HepG2 (cell line): ENCODE data around the gene KIF3C. TPM values are rescaled to one million over a fixed set of nuclear protein-coding genes. Genes with fewer than 3 reads are reported as not detected.

Experiments used
- GATAD2A ChIP-seq: IDR thresholded peaks from 2 replicates; pipeline ENCODE4 v1.6.1; 2016
- HDAC6 ChIP-seq: fragments of 200-600 bp; sonication (generic); IDR thresholded peaks from 2 replicates; pipeline ENCODE4 v1.7.0; 2017; ENCODE audit warnings: mild to moderate bottlenecking, antibody characterized with exemption, low read length, low read depth
- KMT2B ChIP-seq: IDR thresholded peaks from 2 replicates; pipeline ENCODE4 v1.6.1; 2016; ENCODE audit warnings: missing genetic modification reagents, missing compliant biosample characterization
- MATR3 ChIP-seq: sonication (generic); formaldehyde crosslinking; IDR thresholded peaks from 2 replicates; pipeline ENCODE4 v1.4.0; 2020; ENCODE audit warnings: missing genetic modification reagents
- MEIS1 ChIP-seq: sonication (generic); formaldehyde crosslinking; IDR thresholded peaks from 2 replicates; pipeline ENCODE4 v1.9.0; 2021; ENCODE audit warnings: mild to moderate bottlenecking, missing genetic modification reagents, moderate library complexity, borderline replicate concordance
- MYNN ChIP-seq: sonication (generic); formaldehyde crosslinking; IDR thresholded peaks from 2 replicates; pipeline ENCODE4 v1.4.0; 2020; ENCODE audit warnings: mild to moderate bottlenecking, low read depth, missing genetic modification reagents
- XRCC5 ChIP-seq: fragments of 200-400 bp; formaldehyde crosslinking; optimal IDR thresholded peaks from 2 replicates; pipeline ENCODE3; 2017; ENCODE audit warnings: mild to moderate bottlenecking, low read length
- ZFP37 ChIP-seq: sonication (generic); formaldehyde crosslinking; IDR thresholded peaks from 2 replicates; pipeline ENCODE4 v1.4.0; 2020; ENCODE audit warnings: missing genetic modification reagents, borderline replicate concordance
- ZMAT3 ChIP-seq: sonication (generic); formaldehyde crosslinking; conservative IDR thresholded peaks from 2 replicates; pipeline ENCODE4 v1.7.0; 2021; ENCODE audit warnings: missing genetic modification reagents
- ZNF274 ChIP-seq: sonication (generic); formaldehyde crosslinking; IDR thresholded peaks from 2 replicates; pipeline ENCODE4 v1.5.1; 2020; ENCODE audit warnings: mild to moderate bottlenecking, missing genetic modification reagents
- ZNF296 ChIP-seq: sonication (generic); formaldehyde crosslinking; conservative IDR thresholded peaks from 2 replicates; pipeline ENCODE4 v1.5.0; 2020; ENCODE audit warnings: mild to moderate bottlenecking, missing genetic modification reagents
- ZNF703 ChIP-seq: sonication (generic); formaldehyde crosslinking; IDR thresholded peaks from 2 replicates; pipeline ENCODE4 v1.5.1; 2020; ENCODE audit warnings: missing genetic modification reagents, mild to moderate bottlenecking, moderate library complexity, borderline replicate concordance
- ZNF75D ChIP-seq: sonication (generic); formaldehyde crosslinking; IDR thresholded peaks from 2 replicates; pipeline ENCODE4 v1.8.1; 2023; ENCODE audit warnings: missing genetic modification reagents, mild to moderate bottlenecking, borderline replicate concordance
- polyA plus RNA-seq, 8 experiments: library from polyadenylated mRNA; depleted of rRNA in 3 of 8; stranded (reverse) in 7 of 8; unstranded in 1 of 8; fragments of >200 nt; fragmentation: Illumina TruSeq in 4 of 8; extraction: Trizol in 4 of 8; gene quantifications; 2 replicates each; pipeline versions ENCODE4 v1.2.1 to v1.2.3, GENCODE V29; 2011 to 2016; ENCODE audit warnings: low read depth in 4 of 8, missing spikeins in 1 of 8, mixed read lengths in 1 of 8; ENCODE audit not compliant: insufficient read depth in 1 of 8
- total RNA-seq, 5 experiments: library from RNA; depleted of rRNA; stranded (reverse); fragments of >200 nt; fragmentation: Illumina TruSeq; extraction: Trizol; gene quantifications; 2 replicates each; pipeline ENCODE4 v1.2.3, GENCODE V29; 2016; ENCODE audit warnings: low read depth in 1 of 5
- TF ChIP-seq, protein P1 (sequence below): sonication (generic); formaldehyde crosslinking; IDR thresholded peaks from 2 replicates; pipeline ENCODE4 v1.4.0; 2020; ENCODE audit warnings: mild to moderate bottlenecking, missing genetic modification reagents
- TF ChIP-seq, protein P2 (sequence below): sonication (generic); formaldehyde crosslinking; IDR thresholded peaks from 2 replicates; pipeline ENCODE4 v1.5.1; 2020; ENCODE audit warnings: missing genetic modification reagents, mild to moderate bottlenecking, borderline replicate concordance
- TF ChIP-seq, protein P3 (sequence below): sonication (generic); formaldehyde crosslinking; IDR thresholded peaks from 2 replicates; pipeline ENCODE4 v1.8.0; 2022; ENCODE audit warnings: mild to moderate bottlenecking, missing genetic modification reagents, moderate library complexity
- TF ChIP-seq, protein P4 (sequence below): sonication (generic); formaldehyde crosslinking; IDR thresholded peaks from 2 replicates; pipeline ENCODE4 v1.8.1; 2023; ENCODE audit warnings: mild to moderate bottlenecking, moderate library complexity, missing genetic modification reagents
- TF ChIP-seq, protein P5 (sequence below): sonication (generic); formaldehyde crosslinking; IDR thresholded peaks from 2 replicates; pipeline ENCODE4 v1.9.0; 2021; ENCODE audit warnings: missing genetic modification reagents, borderline replicate concordance
- TF ChIP-seq, protein P6 (sequence below): IDR thresholded peaks from 2 replicates; pipeline ENCODE4 v1.6.1; 2012; ENCODE audit warnings: inconsistent platforms
- TF ChIP-seq, protein P7 (sequence below): sonication (generic); formaldehyde crosslinking; IDR thresholded peaks from 2 replicates; pipeline ENCODE4 v1.4.0; 2020; ENCODE audit warnings: mild to moderate bottlenecking, low read depth, missing genetic modification reagents

Gene KIF3C
- total and polyA plus RNA-seq, 2 of the 13 experiments (the other 11 are each of a cell fraction or from before 2014, with no cell fraction given): 3.6 to 4.9 TPM

DNA sequence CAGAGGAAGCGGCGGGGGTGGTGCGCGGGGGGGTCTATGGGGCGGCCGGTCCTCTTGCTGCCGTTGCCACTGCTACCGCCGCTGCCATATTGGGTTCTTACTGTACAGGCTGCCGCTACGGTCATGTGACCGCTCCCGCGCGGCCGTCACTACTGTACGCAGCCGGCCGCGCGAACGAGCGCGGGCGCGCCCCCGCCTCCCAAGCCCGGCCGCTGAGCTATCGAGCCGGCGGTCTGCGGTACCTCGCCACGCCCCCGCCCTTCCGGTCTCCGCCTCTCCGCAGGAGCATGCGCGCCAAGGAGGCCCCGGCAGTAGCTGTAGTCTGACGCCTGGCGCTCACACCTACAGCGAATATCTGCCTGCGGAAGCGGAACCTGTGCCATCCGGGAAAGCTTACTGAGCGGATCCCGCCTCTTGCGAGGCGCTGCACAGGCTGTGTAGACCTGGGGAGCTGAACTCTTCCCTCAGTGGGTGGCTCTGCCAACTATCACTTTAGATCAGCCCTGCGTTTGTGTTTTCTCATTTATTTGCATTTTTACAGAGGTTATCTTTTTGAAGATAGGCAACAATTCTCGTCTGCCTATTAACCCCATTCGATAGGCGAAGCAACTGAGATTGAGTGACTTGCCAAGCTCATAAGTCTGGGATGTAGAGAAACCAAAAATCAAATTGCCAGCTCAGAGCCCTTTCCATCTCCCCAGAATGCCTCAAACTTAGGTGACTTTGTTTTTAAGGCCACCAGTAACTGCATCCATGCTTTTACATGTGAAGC lies 103.8 kb downstream of the KIF3C start, which contains the start of gene ASXL2 (continued):
- TF ChIP-seq ZFP37 (CRISPR knock-in tag): peak; percentile 3; the same call in 1 of the 2 replicates
- TF ChIP-seq ZNF703 (CRISPR knock-in tag): no peak
- no peak for TF ChIP-seq MYNN (CRISPR knock-in tag)
- peak; percentile 49; the same call in 1 of the 2 replicates for TF ChIP-seq ZNF274 (CRISPR knock-in tag)
- TF ChIP-seq, protein P1, sequence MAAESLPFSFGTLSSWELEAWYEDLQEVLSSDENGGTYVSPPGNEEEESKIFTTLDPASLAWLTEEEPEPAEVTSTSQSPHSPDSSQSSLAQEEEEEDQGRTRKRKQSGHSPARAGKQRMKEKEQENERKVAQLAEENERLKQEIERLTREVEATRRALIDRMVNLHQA (CRISPR knock-in tag): no peak
- TF ChIP-seq, protein P2, sequence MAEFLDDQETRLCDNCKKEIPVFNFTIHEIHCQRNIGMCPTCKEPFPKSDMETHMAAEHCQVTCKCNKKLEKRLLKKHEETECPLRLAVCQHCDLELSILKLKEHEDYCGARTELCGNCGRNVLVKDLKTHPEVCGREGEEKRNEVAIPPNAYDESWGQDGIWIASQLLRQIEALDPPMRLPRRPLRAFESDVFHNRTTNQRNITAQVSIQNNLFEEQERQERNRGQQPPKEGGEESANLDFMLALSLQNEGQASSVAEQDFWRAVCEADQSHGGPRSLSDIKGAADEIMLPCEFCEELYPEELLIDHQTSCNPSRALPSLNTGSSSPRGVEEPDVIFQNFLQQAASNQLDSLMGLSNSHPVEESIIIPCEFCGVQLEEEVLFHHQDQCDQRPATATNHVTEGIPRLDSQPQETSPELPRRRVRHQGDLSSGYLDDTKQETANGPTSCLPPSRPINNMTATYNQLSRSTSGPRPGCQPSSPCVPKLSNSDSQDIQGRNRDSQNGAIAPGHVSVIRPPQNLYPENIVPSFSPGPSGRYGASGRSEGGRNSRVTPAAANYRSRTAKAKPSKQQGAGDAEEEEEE (CRISPR knock-in tag): no peak; the same call in 1 of the 2 replicates
- peak; percentile 67 for TF ChIP-seq KMT2B (CRISPR knock-in tag)
- TF ChIP-seq, protein P3, sequence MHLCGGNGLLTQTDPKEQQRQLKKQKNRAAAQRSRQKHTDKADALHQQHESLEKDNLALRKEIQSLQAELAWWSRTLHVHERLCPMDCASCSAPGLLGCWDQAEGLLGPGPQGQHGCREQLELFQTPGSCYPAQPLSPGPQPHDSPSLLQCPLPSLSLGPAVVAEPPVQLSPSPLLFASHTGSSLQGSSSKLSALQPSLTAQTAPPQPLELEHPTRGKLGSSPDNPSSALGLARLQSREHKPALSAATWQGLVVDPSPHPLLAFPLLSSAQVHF (CRISPR knock-in tag): peak; percentile 69; the same call in 1 of the 2 replicates
- TF ChIP-seq XRCC5: peak; percentile 76
- TF ChIP-seq ZNF296 (CRISPR knock-in tag): no peak
- TF ChIP-seq, protein P4, sequence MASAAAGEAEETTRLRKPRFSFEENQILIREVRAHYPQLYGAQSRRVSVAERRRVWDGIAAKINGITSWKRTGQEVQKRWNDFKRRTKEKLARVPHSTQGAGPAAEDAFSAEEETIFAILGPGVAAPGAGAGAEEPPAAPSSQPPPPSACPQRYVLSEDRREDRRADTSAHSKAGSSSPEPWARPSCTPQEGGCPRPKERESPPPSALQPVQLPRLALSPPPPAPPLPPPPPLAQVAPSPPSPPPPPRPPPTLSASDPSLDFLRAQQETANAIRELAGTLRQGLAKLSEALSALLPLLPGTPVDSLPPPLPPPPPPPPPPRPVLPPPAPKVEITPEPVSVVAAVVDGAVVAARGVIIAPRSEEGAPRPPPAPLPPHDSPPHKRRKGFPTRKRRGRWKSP (CRISPR knock-in tag): peak; percentile 74; the same call in 1 of the 2 replicates
- TF ChIP-seq, protein P5, sequence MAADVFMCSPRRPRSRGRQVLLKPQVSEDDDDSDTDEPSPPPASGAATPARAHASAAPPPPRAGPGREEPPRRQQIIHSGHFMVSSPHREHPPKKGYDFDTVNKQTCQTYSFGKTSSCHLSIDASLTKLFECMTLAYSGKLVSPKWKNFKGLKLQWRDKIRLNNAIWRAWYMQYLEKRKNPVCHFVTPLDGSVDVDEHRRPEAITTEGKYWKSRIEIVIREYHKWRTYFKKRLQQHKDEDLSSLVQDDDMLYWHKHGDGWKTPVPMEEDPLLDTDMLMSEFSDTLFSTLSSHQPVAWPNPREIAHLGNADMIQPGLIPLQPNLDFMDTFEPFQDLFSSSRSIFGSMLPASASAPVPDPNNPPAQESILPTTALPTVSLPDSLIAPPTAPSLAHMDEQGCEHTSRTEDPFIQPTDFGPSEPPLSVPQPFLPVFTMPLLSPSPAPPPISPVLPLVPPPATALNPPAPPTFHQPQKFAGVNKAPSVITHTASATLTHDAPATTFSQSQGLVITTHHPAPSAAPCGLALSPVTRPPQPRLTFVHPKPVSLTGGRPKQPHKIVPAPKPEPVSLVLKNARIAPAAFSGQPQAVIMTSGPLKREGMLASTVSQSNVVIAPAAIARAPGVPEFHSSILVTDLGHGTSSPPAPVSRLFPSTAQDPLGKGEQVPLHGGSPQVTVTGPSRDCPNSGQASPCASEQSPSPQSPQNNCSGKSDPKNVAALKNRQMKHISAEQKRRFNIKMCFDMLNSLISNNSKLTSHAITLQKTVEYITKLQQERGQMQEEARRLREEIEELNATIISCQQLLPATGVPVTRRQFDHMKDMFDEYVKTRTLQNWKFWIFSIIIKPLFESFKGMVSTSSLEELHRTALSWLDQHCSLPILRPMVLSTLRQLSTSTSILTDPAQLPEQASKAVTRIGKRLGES (CRISPR knock-in tag): 0 out of 2 replicates have a peak, but pooled peaks have one; percentile 18
- no peak for TF ChIP-seq HDAC6
- TF ChIP-seq, protein P6, sequence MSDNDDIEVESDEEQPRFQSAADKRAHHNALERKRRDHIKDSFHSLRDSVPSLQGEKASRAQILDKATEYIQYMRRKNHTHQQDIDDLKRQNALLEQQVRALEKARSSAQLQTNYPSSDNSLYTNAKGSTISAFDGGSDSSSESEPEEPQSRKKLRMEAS: peak; percentile 82; the same call in 1 of the 2 replicates
- TF ChIP-seq ZNF75D (CRISPR knock-in tag): no peak
- peak; percentile 41 for TF ChIP-seq MEIS1
- no peak; the same call in 1 of the 2 replicates for TF ChIP-seq ZMAT3 (CRISPR knock-in tag)
- TF ChIP-seq, protein P7, sequence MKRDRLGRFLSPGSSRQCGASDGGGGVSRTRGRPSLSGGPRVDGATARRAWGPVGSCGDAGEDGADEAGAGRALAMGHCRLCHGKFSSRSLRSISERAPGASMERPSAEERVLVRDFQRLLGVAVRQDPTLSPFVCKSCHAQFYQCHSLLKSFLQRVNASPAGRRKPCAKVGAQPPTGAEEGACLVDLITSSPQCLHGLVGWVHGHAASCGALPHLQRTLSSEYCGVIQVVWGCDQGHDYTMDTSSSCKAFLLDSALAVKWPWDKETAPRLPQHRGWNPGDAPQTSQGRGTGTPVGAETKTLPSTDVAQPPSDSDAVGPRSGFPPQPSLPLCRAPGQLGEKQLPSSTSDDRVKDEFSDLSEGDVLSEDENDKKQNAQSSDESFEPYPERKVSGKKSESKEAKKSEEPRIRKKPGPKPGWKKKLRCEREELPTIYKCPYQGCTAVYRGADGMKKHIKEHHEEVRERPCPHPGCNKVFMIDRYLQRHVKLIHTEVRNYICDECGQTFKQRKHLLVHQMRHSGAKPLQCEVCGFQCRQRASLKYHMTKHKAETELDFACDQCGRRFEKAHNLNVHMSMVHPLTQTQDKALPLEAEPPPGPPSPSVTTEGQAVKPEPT (CRISPR knock-in tag): peak; percentile 58; the same call in 1 of the 2 replicates
- no peak; the same call in 1 of the 2 replicates for TF ChIP-seq GATAD2A (CRISPR knock-in tag)
- no peak for TF ChIP-seq MATR3 (CRISPR knock-in tag)
